H1 (cell line): ENCODE results near the gene EPHA1. TPM values are rescaled to one million over a fixed set of nuclear protein-coding genes. Genes with fewer than 3 reads are reported as not detected.

Experiments used
- CTCF ChIA-PET: fragments of 300-600 bp; sonication (Branson Sonifier 250); formaldehyde crosslinking; loops from one replicate; lab custom pipeline; 2021; ENCODE audit not compliant: partially characterized antibody; lab: Charles Lee
- POLR2A ChIA-PET: fragments of 300-600 bp; sonication (Branson Sonifier 250); formaldehyde crosslinking; loops from one replicate; lab custom pipeline; 2021; ENCODE audit warnings: inconsistent platforms; ENCODE audit not compliant: partially characterized antibody; lab: Charles Lee
- DNase-seq, 2 experiments: peaks; one replicate each; pipeline versions ENCODE4 v3.0.0 to v3.0.0-alpha.2; 2010 to 2022; ENCODE audit warnings: low spot score in 2 of 2, low read depth in 1 of 2, mixed read lengths in 1 of 2
- FAIRE-seq: peaks from 2 replicates; lab custom pipeline; 2011; peaks lifted over from hg19 to GRCh38; lab: Jason Lieb, UNC
- H2AFZ ChIP-seq: 2 replicates; pipeline ENCODE4 v1.8.1; 2012; ENCODE audit warnings: low read length, inconsistent platforms
- H2AK5ac ChIP-seq: 2 replicates; pipeline ENCODE4 v1.6.1; 2013; ENCODE audit warnings: low read depth, low read length
- H2BK120ac ChIP-seq: replicated peaks from 2 replicates; pipeline ENCODE3; 2013; ENCODE audit warnings: low read depth, low read length, inconsistent platforms
- H2BK12ac ChIP-seq: 2 replicates; pipeline ENCODE4 v1.6.1; 2013; ENCODE audit warnings: low read depth, low read length
- H2BK15ac ChIP-seq: 2 replicates; pipeline ENCODE4 v1.6.1; 2013; ENCODE audit warnings: low read length
- H2BK20ac ChIP-seq: 2 replicates; pipeline ENCODE4 v1.6.1; 2013; ENCODE audit warnings: low read length
- H2BK5ac ChIP-seq: 2 replicates; pipeline ENCODE4 v1.6.1; 2013; ENCODE audit warnings: low read depth, low read length
- H3K14ac ChIP-seq: 2 replicates; pipeline ENCODE4 v1.6.1; 2013; ENCODE audit warnings: inconsistent platforms; ENCODE audit not compliant: insufficient read length
- H3K18ac ChIP-seq: 2 replicates; pipeline ENCODE4 v1.6.1; 2013; ENCODE audit warnings: low read length; ENCODE audit errors: extremely low read depth
- H3K23ac ChIP-seq: 2 replicates; pipeline ENCODE4 v1.6.1; 2013; ENCODE audit warnings: inconsistent platforms; ENCODE audit not compliant: insufficient read length
- H3K23me2 ChIP-seq: 2 replicates; pipeline ENCODE4 v1.6.1; 2013; ENCODE audit warnings: low read depth, low read length
- H3K27ac ChIP-seq: 2 replicates; pipeline ENCODE4 v1.6.1; 2011; ENCODE audit warnings: low read depth, low read length, inconsistent platforms
- H3K27me3 ChIP-seq, 4 experiments: replicated peaks in 1 of 4; 1 replicate in 1 of 4; 2 replicates in 3 of 4; pipeline versions ENCODE4 v1.6.1 to v1.8.1; 2011 to 2013; ENCODE audit warnings: low read length in 3 of 4, mild to moderate bottlenecking in 3 of 4, inconsistent platforms in 2 of 4, mixed read lengths in 2 of 4, moderate library complexity in 1 of 4; ENCODE audit not compliant: control insufficient read depth in 3 of 4, insufficient read depth in 3 of 4; ENCODE audit errors: extremely low read depth in 1 of 4
- H3K36me3 ChIP-seq, 4 experiments: 2 replicates each; pipeline versions ENCODE4 v1.6.1 to v1.8.1; 2011 to 2013; ENCODE audit warnings: mild to moderate bottlenecking in 4 of 4, low read length in 3 of 4, moderate library complexity in 2 of 4, control low read depth in 1 of 4, inconsistent platforms in 1 of 4; ENCODE audit not compliant: insufficient read depth in 4 of 4, control insufficient read depth in 2 of 4
- H3K4ac ChIP-seq: replicated peaks from 2 replicates; pipeline ENCODE3; 2013; ENCODE audit warnings: low read length, low read depth, mixed read lengths, inconsistent platforms; ENCODE audit not compliant: insufficient read length
- H3K4me1 ChIP-seq, 4 experiments: replicated peaks in 1 of 4; 1 replicate in 1 of 4; 2 replicates in 3 of 4; pipeline versions ENCODE4 v1.6.1 to v1.8.1; 2011 to 2013; ENCODE audit warnings: low read length in 3 of 4, inconsistent platforms in 2 of 4, mixed read lengths in 1 of 4; ENCODE audit not compliant: insufficient read depth in 4 of 4, control insufficient read depth in 3 of 4
- H3K4me2 ChIP-seq, 2 experiments: 2 replicates each; pipeline versions ENCODE4 v1.6.1 to v1.8.1; 2011 to 2013; ENCODE audit warnings: low read depth in 2 of 2, low read length in 2 of 2, control low read depth in 1 of 2, inconsistent platforms in 1 of 2, mild to moderate bottlenecking in 1 of 2; ENCODE audit not compliant: insufficient read depth in 1 of 2
- H3K4me3 ChIP-seq, 4 experiments: fragments of 200-600, 300-600 bp in 1 of 4; sonication (generic), shearing (Covaris generic), sonication (Bioruptor Twin) in 1 of 4; 2 replicates each; pipeline versions ENCODE4 v1.5.1 to v1.8.1; 2011 to 2016; ENCODE audit warnings: low read length in 4 of 4, low read depth in 3 of 4, control low read depth in 2 of 4, inconsistent platforms in 2 of 4, mild to moderate bottlenecking in 2 of 4, mixed read lengths in 1 of 4, moderate library complexity in 1 of 4; ENCODE audit not compliant: insufficient read depth in 2 of 4; ENCODE audit errors: extremely low read depth in 1 of 4
- H3K56ac ChIP-seq: replicated peaks from 2 replicates; pipeline ENCODE3; 2013; ENCODE audit warnings: low read depth, mild to moderate bottlenecking, mixed read lengths, low read length, inconsistent platforms; ENCODE audit not compliant: insufficient read length
- H3K79me1 ChIP-seq: 2 replicates; pipeline ENCODE4 v1.6.1; 2013; ENCODE audit warnings: low read depth, low read length, control low read depth
- H3K79me2 ChIP-seq, 2 experiments: 2 replicates each; pipeline versions ENCODE4 v1.6.1 to v1.8.1; 2012 to 2013; ENCODE audit warnings: low read length in 2 of 2, mild to moderate bottlenecking in 2 of 2, inconsistent platforms in 1 of 2; ENCODE audit not compliant: insufficient read depth in 2 of 2, control insufficient read depth in 1 of 2
- H3K9ac ChIP-seq, 4 experiments: replicated peaks in 1 of 4; 1 replicate in 1 of 4; 2 replicates in 3 of 4; pipeline versions ENCODE4 v1.6.1 to v1.8.1; 2011 to 2013; ENCODE audit warnings: low read depth in 3 of 4, low read length in 3 of 4, control low read depth in 2 of 4, mild to moderate bottlenecking in 2 of 4, moderate library complexity in 2 of 4, inconsistent platforms in 1 of 4; ENCODE audit errors: extremely low read depth in 1 of 4
- H3K9me3 ChIP-seq, 2 experiments: 2 replicates each; pipeline versions ENCODE4 v1.6.1 to v1.8.1; 2012 to 2013; ENCODE audit warnings: mild to moderate bottlenecking in 2 of 2, moderate library complexity in 2 of 2, control low read depth in 1 of 2, inconsistent platforms in 1 of 2, low read depth in 1 of 2, low read length in 1 of 2, mixed read lengths in 1 of 2; ENCODE audit not compliant: insufficient read depth in 2 of 2
- H4K20me1 ChIP-seq, 2 experiments: replicated peaks in 1 of 2; 2 replicates each; pipeline versions ENCODE3 to v1.8.1; 2011 to 2013; ENCODE audit warnings: inconsistent platforms in 2 of 2, low read length in 2 of 2, mild to moderate bottlenecking in 1 of 2; ENCODE audit not compliant: insufficient read depth in 2 of 2, control insufficient read depth in 1 of 2
- H4K5ac ChIP-seq: 2 replicates; pipeline ENCODE4 v1.6.1; 2013; ENCODE audit warnings: low read length, low read depth, mixed read lengths, inconsistent platforms; ENCODE audit not compliant: insufficient read length
- H4K8ac ChIP-seq: 2 replicates; pipeline ENCODE4 v1.8.0; 2013; ENCODE audit warnings: mild to moderate bottlenecking, moderate library complexity, low read length, inconsistent platforms; ENCODE audit not compliant: insufficient read depth; ENCODE audit errors: extremely low read depth
- H4K91ac ChIP-seq: replicated peaks from 2 replicates; pipeline ENCODE3; 2013; ENCODE audit warnings: low read length, mixed read lengths, inconsistent platforms; ENCODE audit not compliant: insufficient read length
- EP300 ChIP-seq, 2 experiments: IDR thresholded peaks; 1 replicate in 1 of 2; 2 replicates in 1 of 2; pipeline ENCODE4 v1.6.1; 2011 to 2012; ENCODE audit warnings: low read depth in 2 of 2, low read length in 2 of 2, mild to moderate bottlenecking in 2 of 2, borderline replicate concordance in 1 of 2, inconsistent platforms in 1 of 2, moderate library complexity in 1 of 2
- POLR2A ChIP-seq, 2 experiments: IDR thresholded peaks; 1 replicate in 1 of 2; 2 replicates in 1 of 2; pipeline ENCODE4 v1.6.1; 2011; ENCODE audit warnings: low read depth in 2 of 2, low read length in 2 of 2, mild to moderate bottlenecking in 2 of 2; ENCODE audit errors: control extremely low read depth in 1 of 2
- POLR2AphosphoS5 ChIP-seq: IDR thresholded peaks from 2 replicates; pipeline ENCODE4 v1.6.1; 2011; ENCODE audit warnings: low read depth, low read length
- WGBS, 2 experiments: shearing (Covaris generic) in 1 of 2; methylation state at CpG; one replicate each; pipeline versions ENCODE4 v1.1.6 to v1.1.7; 2013 to 2015; ENCODE audit warnings: low lambda C conversion rate in 2 of 2, mixed read lengths in 2 of 2, inconsistent platforms in 1 of 2, low coverage in 1 of 2, missing lambda C conversion rate in 1 of 2; ENCODE audit not compliant: insufficient replicate concordance in 2 of 2, insufficient coverage in 1 of 2, insufficient read length in 1 of 2; ENCODE audit errors: extremely low coverage in 1 of 2, missing lambda C conversion rate in 1 of 2; 5-methylcytosine and 5-hydroxymethylcytosine counted together
- polyA plus RNA-seq, 7 experiments: library from polyadenylated mRNA; depleted of rRNA in 3 of 7; stranded (reverse) in 5 of 7; unstranded in 2 of 7; fragments of >200 nt in 5 of 7; fragments of 200-250 nt in 2 of 7; gene quantifications; 1 replicate in 5 of 7; 2 replicates in 1 of 7; 4 replicates in 1 of 7; pipeline versions ENCODE4 v1.2.1 to v1.2.3, GENCODE V29; 2011 to 2013; ENCODE audit warnings: missing spikeins in 2 of 7, mixed read lengths in 2 of 7
- total RNA-seq: library from RNA; stranded (reverse); fragmentation: NEBNext Ultra II Directional; extraction: Animal tissue kit (Norgen Biotek cat#: 25700); gene quantifications from 2 replicates; pipeline ENCODE4 v1.2.1, GENCODE V29; 2021

The EPHA1 gene
- total and polyA plus RNA-seq, 2 of the 8 experiments (the other 6 are each of a cell fraction or from before 2014, with no cell fraction given) = 86.5 to 133 TPM

- ChIA-PET POLR2A (interaction anchor here (0.5 to 19.0 kb wide), 6 partner anchors 15 to 1982 kb away, joined by 3 to 518 read pairs (median 8); partner anchors contain the start of genes EPHA1 and FAM131B), CTCF (interaction anchor here (0.7 to 17.5 kb wide), 2 partner anchors 17 to 26 kb away, joined by 3 to 359 read pairs; partner anchors contain the start of gene EPHA1)
- WGBS, 2 experiments = 32% methylated on average over 8 of the region's 21 CpGs; no CpG with 5 or more reads in 1 of the 2 experiments
- peak overlapping the region; percentile 23; the same call in 1 of the 2 replicates for H2BK12ac ChIP-seq
- H4K8ac ChIP-seq = peak overlapping the region; percentile 66; the same call in 1 of the 2 replicates
- peaks cover 3 to 55% of the 10 kb centered on the region in 2 experiments; a peak in 3 of 4 replicates for H3K79me2 ChIP-seq
- FAIRE-seq = no peak
- peak overlapping the region; percentile 75; the same call in 1 of the 2 replicates for H3K27ac ChIP-seq
- peaks cover 26% of the 10 kb centered on the region for H3K79me1 ChIP-seq
- TF ChIP-seq POLR2AphosphoS5 (0 out of 2 replicates have a peak, but pooled peaks have one; percentile 28), POLR2A (IDR thresholded peaks at IDR 0.05; ENCODE audit: control extremely low read depth in 1 of 2, low read depth in 2 of 2, low read length in 2 of 2) (0 out of 3 replicates have a peak, but pooled peaks of 1 of the 2 experiments have one; percentile 16), EP300 (IDR thresholded peaks at IDR 0.05; ENCODE audit: borderline replicate concordance in 1 of 2, low read depth in 2 of 2, low read length in 2 of 2) (no peak)
- H4K5ac ChIP-seq = no peak overlapping the region
- peaks cover 24 to 36% of the 10 kb centered on the region in 2 experiments for H4K20me1 ChIP-seq
- H3K4me2 ChIP-seq = peak overlapping the region; percentile 69 to 93
- H3K23ac ChIP-seq = no peak overlapping the region
- no peak overlapping the region for H3K14ac ChIP-seq
- H3K9me3 ChIP-seq = no peaks in the 10 kb centered on the region
- no peak overlapping the region for H2AK5ac ChIP-seq
- peaks cover 5 to 31% (median 12%) of the 10 kb centered on the region in 4 experiments; a peak in 7 of 8 replicates for H3K36me3 ChIP-seq
- H3K27me3 ChIP-seq = no peaks in the 10 kb centered on the region
- DNase-seq = no peak
- peak overlapping the region; percentile 76 to 100 (median 88) for H3K4me3 ChIP-seq
- H3K4ac ChIP-seq = peak overlapping the region; percentile 91
- H2BK15ac ChIP-seq = no peak overlapping the region
- H2AFZ ChIP-seq = no peak overlapping the region
- peak overlapping the region; percentile 48 for H3K56ac ChIP-seq
- H3K4me1 ChIP-seq = peaks cover 5 to 22% (median 6%) of the 10 kb centered on the region in 4 experiments
- H3K9ac ChIP-seq = peak overlapping the region; percentile 31 to 93 (median 80)
- H3K18ac ChIP-seq = no peak overlapping the region; the same call in 1 of the 2 replicates
- 0 out of 2 replicates have a peak overlapping the region, but pooled peaks have one; percentile 13 for H2BK5ac ChIP-seq
- H3K23me2 ChIP-seq = peaks cover 8% of the 10 kb centered on the region; the same call in 1 of the 2 replicates
- H2BK20ac ChIP-seq = no peak overlapping the region
- peak overlapping the region; percentile 25 for H4K91ac ChIP-seq
- no peak overlapping the region for H2BK120ac ChIP-seq
Measured at GRCh38 chr7:143382126-143382790, 26.4 kb downstream of the EPHA1 start.
